ENCODE results near the gene STOM.

GRCh38 chr9:121372239-121373010, 2.4 kb upstream of the STOM start:
- TF ChIP-seq CTCF (IDR thresholded peaks at IDR 0.05) = no peak
- no peak for TF ChIP-seq POLR2A (IDR thresholded peaks at IDR 0.05)
